Stimulated activated CD8-positive, alpha-beta memory T cell treated with anti-CD3 and anti-CD28 coated beads, Interleukin-2, amount 100 ng/mL, for 1 hour (primary cell): ENCODE measurements around the gene DHCR7.

Experiments used
- DNase-seq, 2 donors: peaks; one replicate each; pipeline ENCODE4 v3.0.0-alpha.2; 2020; ENCODE audit warnings: low read depth in 2 of 2

Gene DHCR7

GRCh38 chr11:71418643-71419042 is 29.6 kb downstream of the DHCR7 start:
- DNase-seq = no peak

- no peak for DNase-seq
These were observed 33.5 kb downstream of the DHCR7 start for GRCh38 chr11:71414645-71415044.

DNA sequence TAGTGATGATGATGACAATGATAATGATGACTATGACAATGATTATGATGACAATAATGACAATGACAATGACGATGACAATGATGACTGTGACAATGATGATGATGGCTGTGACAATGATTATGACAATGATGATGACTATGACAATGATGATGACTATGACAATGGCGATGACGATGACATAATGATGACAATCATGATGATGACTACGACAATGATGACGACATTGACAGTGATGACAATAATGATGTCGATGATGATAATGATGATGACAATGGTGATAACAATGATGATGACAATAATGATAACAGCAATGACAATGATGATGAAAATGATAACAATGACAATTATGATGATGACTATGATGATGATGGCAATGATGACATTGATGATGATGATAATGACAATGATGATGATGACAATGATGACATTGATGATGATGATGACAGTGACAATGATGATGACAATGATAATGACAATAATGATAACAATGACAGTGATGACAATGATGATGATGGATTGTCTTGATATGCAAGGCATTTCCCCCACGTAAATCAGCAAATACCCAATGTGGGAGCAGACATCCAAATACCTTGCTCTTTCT is 37.7 kb downstream of the DHCR7 start:
- no peak for DNase-seq

GRCh38 chr11:71408826-71409225 is 39.4 kb downstream of the DHCR7 start:
- DNase-seq = no peak

GRCh38 chr11:71407356-71407755 is 40.8 kb downstream of the DHCR7 start:
- DNase-seq = no peak

DNA sequence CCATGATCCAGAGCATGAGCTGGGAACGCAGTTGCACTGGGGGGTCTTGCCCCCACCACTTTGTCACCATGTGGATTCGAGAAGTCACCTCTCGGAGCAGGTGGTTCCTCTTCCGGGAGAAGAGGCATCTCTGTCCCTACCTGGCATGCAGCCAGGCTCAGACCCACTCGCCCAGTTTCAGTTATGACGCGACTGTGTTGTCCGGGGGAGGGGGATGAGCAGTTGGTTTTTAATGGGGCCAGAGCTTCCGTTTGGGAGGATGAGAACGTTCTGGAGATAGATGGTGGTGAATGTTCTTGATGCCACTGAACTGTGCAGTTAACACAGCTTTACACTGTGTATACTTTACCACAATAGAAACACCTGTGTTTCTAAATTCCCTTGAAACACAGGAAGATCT is 41.5 kb downstream of the DHCR7 start:
- no peak for DNase-seq

DNA sequence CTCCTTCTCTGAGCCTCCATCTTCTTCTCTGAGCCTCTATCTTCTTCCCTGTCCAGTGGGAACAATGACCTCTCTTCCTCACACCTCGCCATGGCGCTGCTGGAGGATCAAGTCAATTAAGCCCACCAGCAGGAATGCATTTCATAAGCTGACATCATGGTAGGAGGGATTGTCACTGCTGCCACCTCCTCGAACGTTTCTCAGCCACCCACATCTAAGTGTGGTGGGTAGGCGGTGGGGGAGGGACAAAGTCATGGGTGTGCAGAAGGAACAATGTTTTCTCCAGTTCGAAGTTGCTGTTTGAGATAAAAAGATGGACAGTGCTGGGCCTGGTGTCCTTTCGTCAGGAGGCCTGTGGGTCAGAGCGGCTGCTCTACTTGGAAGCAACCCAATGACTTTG is 44.0 kb downstream of the DHCR7 start:
- no peak for DNase-seq

GRCh38 chr11:71402878-71403277 is 45.3 kb downstream of the DHCR7 start:
- DNase-seq = no peak

GRCh38 chr11:71400216-71400615 is 48.0 kb downstream of the DHCR7 start:
- DNase-seq = no peak

- no peak for DNase-seq
These were observed 48.9 kb downstream of the DHCR7 start for GRCh38 chr11:71399341-71399740.

DNA sequence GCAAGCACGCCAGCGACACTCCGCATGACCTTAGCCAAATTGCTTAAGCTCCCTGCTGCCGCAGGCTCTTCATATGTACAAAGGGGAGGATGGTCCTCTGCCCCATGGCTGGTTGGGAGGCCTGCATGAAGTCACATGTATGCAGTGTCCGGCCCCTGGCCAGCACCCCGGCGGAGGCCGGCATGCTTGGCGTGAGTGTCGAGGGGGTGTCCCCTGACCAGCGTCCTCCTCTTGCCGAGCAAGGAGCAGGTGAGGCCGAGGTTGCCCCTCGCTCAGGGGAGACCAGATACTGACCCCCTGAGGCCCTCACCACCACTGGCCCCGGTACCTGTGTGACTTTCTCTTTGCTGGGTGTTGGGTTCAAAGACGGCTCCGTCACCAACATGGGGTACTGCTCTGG is 50.2 kb downstream of the DHCR7 start:
- no peak for DNase-seq

DNA sequence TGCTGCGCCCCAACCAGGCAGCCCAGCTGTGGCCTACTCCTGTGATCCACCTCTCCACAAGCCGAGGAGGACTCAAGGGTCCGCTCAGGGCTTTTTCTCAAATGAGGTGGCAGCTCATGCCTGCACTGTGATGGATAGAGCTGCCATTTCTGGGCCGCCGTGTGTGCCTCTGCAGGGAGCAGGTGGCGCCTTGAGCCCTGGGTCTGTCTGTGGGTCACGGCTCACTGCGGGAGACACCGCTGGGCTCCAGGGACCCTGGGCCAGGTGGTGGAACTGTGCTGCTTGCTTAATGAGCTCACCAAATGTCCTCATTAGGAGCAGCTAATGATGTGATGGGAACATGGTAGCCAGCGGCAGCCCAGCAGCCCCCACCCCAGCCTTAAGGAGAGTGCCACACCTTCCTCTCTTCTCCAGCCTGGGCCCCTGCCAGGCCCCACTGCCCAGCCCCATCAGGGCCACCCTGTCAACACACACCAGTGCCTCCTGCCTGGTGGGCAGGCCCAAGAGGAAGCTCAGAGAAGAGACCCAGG is 50.8 kb downstream of the DHCR7 start:
- no peak for DNase-seq

- DNase-seq = no peak
These were observed 51.6 kb downstream of the DHCR7 start for GRCh38 chr11:71396548-71397123.

DNA sequence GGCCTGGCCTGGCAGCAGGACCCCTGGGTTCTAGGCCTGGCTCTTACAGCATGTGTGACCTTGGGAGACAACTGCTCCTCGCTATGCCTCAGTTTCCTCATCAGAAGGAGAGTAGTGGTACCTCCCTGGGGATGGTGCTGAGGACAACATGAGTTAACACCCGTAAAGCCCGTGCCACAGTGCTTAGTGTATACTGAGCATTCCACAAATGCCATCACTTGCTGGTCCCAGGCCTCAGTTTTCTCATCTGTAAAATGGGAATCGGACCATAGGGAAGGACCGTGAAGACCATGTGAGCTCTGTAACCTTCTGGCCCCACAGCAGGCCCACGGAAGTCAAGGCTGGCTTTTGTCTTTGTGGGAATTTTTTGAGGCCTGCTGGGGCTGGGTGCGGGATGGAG is 52.4 kb downstream of the DHCR7 start:
- no peak for DNase-seq

GRCh38 chr11:71395263-71395560 is 53.0 kb downstream of the DHCR7 start:
- DNase-seq = no peak

DNA sequence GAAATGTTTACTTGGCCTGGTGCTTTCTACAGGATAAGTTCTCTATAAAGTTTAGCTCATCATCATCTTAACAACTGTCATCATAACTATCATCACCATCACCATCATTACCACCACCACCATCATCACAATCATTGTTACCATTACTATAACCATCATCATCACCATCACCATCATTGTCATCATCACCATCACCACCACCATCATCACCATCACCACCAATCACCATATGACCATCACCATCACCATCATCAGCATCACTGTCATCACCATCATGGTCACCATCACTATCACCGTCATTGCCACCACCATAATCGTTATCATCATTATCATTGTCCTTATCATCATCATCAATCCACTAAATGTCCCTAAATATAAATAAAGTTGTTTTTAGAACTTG is 54.9 kb downstream of the DHCR7 start:
- DNase-seq = no peak

- no peak for DNase-seq
These were observed 56.4 kb downstream of the DHCR7 start for GRCh38 chr11:71391796-71392195.

DNA sequence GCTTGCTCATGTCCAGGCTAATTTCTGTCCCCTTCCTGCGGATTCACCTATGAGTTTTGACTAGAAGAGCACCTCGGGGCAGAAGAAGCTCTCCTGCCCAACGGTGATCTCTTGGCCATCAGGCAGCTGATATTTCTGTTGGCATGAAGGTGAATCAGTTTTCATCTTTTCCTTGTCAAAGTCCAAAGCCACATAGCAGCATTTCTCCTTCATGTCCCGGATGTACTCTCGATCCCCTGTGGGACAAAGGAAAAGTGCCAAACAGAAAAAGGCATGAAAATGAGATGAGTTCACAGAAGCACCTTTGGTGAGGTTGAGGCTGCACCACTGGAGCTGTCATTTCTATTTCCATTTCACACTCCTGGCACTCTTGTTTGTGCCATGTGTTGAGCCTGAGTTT is 56.8 kb downstream of the DHCR7 start:
- DNase-seq = no peak

DNA sequence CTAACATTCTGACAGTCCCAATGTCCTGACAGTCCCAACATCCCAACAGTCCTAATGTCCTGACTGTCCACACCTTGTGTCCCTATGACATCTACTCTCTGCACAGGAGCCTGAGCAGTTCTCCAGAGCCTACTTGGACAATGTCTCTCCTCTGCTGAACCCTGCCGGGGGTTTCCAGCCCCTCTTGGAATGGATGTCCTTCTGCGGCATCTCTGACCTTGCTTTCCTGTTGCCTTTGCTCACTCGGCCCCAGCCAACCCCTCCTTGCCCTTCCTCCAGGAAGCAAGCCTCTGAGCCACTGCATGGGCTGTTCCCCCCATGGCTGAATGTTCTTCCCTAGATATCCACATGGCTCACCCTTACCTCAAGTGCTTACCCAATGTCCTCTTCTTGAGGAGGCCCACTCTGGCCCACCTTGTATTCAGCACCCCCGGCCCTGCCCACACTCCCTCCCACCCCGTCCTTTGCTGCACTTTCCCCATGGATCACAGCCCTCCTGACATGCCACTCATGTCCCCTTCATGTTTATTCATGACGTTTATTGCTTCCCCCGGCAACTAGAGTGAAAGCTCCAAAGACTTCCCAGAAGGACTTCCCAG is 59.5 kb downstream of the DHCR7 start:
- DNase-seq = no peak

DNA sequence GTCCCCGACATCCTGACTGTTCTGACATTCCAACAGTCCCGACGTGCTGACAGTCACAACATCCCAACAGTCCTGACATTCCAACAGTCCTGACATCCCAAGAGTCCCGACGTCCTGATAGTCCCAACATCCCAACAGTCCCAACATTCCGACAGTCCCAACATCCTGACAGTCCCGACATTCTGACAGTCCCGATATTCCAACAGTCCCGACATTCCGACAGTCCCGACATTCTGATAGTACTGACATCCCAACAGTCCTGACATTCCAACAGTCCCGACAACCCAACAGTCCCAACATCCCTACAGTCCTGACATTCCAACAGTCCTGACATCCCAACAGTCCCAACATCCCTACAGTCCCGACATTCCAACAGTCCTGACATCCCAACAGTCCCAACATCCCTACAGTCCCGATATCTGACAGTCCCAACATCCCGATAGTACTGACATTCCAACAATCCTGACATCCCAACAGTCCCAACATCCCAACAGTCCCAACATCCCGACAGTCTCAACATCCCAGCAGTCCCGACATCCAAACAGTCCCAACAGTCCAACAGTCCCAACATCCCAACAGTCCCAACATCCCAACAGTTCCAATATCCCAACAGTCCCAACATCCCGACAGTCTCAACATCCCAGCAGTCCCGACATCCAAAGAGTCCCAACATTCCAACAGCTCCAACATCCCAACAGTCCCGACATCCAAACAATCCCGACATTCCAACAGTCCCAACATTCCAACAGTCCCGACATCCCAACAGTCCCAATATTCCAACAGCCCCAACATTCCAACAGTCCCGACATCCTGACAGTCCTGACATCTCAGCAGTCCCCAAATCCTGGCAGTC is 60.2 kb downstream of the DHCR7 start:
- no peak for DNase-seq

- no peak for DNase-seq
These were observed 61.0 kb downstream of the DHCR7 start for GRCh38 chr11:71387200-71387599.

- DNase-seq = no peak
These were observed 62.0 kb downstream of the DHCR7 start for GRCh38 chr11:71386202-71386601.

DNA sequence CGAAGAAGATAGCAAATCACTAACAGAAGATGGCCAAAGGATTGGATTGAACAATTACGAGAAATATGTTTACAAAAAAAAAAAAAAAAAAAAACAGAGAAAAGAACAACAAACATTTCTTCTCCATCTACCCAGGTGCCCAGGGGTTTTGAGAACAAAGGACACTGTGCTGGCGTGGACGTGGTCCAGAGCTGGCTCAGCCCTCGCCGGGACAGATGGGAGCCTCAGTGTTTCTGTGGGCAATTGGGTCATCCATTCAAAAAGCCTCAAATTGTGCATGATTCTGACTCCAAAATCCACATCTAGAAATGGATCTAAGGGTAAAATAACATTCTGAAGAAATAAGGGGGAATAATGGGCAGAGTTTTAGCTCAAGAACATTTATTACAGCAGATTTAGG is 63.1 kb downstream of the DHCR7 start:
- no peak for DNase-seq
